Embryonic facial prominence (tissue), 1 donor: ENCODE measurements around the gene MYCBPAP.
A peak's percentile ranks its signal among the peaks of the same experiment; 100 is the strongest.
"Not testable (repeated sequence)": the region's sequence is repeated elsewhere in the genome, so short reads cannot be mapped to it uniquely, and the experiment has no call there.

Experiments used
- DNase-seq: peaks from one replicate; pipeline ENCODE4 v3.0.0-alpha.2; 2016; ENCODE audit errors: extremely low spot score

The MYCBPAP gene

DNA sequence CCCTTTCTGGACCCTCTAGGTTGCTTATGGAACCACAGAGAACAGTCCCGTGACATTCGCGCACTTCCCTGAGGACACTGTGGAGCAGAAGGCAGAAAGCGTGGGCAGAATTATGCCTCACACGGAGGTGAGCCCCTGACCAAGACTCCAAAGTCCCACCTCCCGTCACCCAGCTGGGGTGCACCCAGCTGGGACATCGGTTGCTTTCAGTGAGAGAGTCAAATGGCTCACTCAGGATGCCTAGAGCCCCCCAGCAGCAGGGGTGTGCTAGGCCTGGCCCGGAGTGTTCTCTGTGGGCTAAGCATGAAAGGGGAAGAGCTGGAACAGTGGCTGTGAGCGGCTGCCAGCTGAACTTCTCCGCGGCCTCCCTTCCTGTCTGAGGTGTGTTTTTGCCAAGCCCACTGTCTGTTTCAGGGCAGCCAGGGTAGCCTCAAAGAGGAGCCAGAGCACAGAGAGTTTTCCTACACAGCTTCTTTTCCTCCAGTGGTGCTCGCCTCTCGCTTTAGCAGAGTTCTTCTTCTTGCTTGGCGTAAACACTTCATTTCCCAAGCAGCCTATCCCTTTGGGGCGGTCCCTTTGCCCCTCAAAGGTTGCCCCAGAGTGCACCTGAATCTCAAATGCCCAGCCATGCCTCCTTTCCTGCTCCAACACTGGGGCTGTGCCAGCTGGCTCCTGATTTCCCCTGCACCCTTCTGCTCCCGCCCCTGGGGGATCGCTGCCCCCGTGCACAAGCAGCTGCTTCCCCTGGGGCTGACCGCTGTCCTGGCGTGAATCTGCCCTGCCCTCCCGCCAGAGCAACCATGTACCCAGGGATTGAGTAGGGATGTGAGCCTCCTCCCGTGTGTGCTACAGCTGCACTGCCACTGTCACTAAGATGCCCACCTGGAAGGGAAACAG, 37.0 kb upstream of the MYCBPAP start:
- no peak for DNase-seq

DNA sequence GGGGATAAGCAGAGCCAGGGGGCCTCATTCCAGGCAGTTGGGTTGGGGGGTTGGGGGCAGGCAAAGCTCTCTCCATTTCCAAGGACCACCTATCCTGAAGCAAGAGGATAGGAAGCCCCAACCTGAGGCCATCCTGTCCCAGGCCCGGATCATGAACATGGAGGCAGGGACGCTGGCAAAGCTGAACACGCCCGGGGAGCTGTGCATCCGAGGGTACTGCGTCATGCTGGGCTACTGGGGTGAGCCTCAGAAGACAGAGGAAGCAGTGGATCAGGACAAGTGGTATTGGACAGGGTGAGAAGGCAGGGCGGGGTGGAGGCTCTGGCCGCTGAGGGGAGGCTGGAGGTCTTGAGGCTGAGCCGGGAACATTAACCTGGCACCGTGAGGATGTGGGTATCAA, 36.0 kb upstream of the MYCBPAP start:
- no peak for DNase-seq

DNA sequence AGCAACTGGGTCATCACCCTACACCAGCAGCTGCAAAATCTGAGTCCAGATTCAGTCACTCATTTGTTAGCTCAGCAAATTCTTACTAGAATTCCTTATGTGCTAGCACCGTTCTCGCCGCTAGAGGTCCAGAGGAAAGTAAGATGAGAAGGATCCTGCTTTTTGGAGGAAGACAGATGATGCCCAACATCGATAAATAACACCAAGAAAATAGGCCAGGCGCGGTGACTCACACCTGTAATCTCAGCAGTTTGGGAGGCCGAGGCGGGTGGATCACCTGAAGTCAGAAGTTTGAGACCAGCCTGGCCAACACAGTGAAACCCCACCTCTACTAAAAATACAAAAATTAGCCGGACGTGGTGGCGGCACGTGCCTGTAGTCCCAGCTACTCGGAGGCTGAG, 35.5 kb upstream of the MYCBPAP start:
- not testable (repeated sequence) for DNase-seq

DNA sequence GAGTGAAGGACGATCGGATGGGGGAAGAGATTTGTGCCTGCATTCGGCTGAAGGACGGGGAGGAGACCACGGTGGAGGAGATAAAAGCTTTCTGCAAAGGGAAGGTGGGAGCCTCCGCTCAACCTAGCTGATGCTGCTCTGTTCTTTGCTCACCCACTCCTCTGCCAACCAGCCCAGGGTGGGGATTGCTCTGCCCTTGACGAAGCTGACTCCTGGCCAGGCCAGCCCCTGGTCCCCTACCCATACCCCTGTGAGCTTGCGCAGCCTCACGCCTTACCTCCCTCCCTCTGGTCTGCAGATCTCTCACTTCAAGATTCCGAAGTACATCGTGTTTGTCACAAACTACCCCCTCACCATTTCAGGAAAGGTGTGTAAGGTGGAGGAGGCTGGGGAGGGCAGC, 34.3 kb upstream of the MYCBPAP start:
- DNase-seq: no peak

DNA sequence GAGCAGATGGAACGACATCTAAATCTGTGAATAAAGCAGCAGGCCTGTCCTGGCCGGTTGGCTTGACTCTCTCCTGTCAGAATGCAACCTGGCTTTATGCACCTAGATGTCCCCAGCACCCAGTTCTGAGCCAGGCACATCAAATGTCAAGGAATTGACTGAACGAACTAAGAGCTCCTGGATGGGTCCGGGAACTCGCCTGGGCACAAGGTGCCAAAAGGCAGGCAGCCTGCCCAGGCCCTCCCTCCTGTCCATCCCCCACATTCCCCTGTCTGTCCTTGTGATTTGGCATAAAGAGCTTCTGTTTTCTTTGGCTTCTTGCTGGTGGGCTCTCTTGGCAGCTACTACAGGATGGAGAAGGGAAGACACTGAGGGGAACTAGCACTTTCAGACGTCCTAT, 33.7 kb upstream of the MYCBPAP start:
- DNase-seq: no peak

DNA sequence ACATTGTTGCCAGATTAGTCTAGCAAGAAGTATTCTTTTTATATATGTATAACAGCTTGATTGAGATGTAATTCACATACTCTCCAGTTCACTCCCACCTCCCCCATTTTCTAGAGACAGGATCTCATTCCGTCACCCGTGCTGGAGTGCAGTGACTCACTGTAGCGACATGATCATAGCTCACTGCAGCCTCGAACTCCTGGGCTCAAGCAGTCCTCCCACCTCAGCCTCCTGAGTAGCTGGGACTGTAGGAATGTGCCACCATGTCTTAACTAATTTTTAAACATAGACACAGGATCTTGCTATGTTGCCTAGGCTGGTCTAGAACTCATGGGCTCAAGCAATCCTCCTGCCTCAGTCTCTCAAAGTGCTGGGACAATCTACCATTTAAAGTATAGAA, 32.9 kb upstream of the MYCBPAP start:
- no peak for DNase-seq

DNA sequence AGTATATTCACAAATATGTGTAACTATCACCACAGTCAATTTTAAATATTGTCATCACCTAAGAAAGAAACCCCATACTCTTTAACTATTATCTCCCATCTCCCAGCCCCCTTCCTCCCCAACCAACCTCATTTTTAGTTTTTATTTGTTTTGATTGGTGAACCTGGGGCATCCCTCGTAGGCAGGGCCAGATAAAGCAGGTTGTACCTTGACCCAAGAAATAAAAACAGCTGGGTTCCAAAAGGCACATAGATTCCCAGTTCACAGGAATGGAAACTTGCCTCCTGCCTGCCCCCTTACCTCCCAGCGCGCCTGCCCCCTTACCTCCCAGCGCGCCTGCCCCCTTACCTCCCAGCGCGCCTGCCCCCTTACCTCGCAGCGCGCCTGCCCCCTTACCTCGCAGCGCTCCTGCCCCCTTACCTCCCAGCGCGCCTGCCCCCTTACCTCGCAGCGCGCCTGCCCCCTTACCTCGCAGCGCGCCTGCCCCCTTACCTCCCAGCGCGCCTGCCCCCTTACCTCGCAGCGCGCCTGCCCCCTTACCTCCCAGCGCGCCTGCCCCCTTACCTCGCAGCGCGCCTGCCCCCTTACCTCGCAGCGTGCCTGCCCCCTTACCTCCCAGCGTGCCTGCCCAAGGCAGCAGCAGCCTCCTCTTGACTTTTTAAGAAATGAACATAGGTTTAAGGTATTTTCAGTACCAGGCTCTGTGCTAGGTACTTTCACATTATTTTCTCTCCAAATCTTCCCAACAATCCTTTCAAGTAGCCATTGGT, 32.3 kb upstream of the MYCBPAP start:
- not testable (repeated sequence) for DNase-seq

DNA sequence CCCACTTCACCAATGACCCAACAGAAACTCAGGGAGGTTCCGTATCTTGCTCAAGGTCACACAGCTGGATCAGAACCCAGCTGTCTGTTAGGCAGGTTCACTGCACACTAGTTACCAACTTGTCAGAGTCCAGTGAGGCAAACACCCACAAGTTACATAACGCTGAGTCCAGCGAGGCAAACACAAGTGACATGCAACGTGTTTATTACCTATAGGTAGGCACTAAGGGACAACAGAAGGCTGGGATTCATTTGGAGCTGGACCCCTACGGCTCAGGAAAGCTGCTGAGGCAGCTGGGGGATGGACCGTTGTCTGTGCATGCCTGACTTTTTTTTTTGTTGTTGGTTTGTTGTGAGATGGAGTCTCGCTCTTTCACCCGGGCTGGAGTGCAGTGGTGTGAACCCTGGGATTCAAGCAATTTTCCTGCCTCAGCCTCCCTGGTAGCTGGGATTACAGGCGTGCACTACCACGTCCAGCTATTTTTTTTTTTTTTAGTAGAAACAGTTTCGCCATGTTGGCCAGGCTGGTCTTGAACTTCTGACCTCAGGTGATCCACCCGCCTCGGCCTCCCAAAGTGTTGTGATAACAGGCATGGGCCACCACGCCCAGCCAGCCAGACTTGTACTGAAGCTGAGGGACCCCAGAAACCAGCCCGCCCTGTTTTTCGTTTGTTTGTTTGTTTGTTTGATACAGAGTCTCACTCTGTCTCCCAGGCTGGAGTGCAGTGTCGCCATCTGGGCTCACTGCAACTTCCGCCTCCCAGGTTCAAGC, 31.5 kb upstream of the MYCBPAP start:
- DNase-seq: no peak

DNA sequence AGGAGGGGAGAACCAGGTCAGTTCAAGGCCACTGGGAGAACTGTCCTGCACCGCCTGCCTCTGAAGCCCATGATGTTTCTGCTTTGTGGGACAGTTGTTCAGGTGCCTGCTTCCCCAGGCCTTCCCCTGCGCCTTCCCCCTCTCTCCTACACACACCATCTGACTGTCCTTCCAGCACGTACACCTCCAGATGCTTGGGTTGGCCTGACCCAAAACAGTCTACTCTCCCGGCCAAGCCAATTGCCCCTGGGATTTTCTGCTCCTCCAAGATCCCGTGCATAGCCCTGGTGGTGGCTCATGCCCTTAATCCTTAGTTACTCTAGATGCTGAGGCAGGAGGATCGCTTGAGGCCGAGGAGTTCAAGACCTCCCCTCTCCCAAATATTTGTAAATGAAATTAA, 30.3 kb upstream of the MYCBPAP start:
- DNase-seq: no peak

DNA sequence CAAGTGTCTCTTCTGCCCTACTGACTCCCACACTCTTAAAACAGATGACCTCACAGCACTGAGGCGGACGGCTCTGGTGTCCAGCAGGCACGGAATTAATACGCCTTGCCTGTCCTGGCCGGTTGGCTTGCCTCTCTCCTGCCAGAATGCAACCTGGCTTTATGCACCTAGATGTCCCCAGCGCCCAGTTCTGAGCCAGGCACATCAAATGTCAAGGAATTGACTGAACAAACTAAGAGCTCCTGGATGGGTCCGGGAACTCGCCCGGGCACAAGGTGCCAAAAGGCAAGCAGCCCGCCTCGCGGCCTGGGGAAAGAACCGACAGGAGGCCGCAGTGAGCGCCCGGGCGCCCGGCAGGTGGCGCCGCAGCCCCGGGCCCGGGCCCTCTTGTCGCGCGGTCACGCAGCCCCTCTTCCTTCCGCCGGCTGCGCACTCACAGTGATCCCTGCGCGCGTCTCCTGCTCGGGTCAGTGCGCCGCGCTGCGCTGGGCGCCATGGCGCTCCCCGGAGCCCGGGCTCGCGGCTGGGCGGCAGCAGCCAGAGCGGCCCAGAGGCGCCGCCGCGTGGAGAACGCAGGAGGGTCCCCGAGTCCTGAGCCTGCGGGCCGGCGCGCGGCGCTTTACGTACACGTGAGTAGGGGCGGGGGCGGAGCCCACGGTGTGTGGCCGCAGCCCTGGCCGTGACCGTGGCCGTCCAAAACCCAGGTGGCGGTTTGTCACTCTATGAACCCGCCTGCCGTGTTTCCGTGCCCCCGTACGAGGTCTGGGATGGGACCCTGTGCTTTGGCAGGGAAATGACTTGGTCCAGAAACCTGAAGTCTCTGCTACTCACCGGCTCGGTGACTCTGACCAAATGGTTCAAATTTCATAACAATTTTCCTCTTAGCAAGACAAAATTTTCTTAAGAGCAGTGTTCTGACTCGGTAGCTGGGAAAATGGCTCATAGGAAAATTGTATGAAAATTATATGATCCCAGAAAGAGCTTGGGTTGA, 29.6 kb upstream of the MYCBPAP start, which contains the start of gene RSAD1:
Gene RSAD1, plus strand, starts transcription at position 470 of the 991 bp plus-strand sequence. Its CDS starts 25 bp downstream, at position 495.
- DNase-seq: peak; percentile 66

DNA sequence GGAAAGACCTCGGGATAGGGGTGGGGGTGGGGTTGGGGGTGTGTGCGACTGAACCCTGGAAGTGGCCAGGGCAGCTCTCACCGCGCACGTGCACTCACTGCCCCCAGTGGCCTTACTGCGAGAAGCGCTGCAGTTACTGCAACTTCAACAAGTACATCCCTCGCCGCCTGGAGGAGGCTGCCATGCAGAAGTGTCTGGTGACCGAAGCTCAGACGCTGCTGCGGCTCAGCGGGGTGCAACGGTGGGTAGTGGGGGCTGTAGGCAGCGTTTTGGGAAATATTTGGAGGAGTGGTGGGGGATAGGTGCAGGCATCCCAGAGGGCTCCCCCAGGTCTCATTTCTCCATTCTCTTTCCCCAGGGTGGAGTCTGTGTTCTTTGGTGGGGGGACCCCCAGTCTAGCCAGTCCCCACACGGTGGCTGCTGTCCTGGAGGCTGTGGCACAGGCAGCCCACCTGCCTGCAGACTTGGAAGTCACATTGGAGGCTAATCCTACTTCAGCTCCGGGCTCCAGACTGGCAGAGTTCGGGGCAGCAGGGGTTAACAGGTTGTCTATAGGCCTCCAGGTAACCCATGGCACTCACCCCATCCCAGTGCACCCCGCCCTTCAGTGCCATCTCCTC, 28.6 kb upstream of the MYCBPAP start:
- DNase-seq: no peak

DNA sequence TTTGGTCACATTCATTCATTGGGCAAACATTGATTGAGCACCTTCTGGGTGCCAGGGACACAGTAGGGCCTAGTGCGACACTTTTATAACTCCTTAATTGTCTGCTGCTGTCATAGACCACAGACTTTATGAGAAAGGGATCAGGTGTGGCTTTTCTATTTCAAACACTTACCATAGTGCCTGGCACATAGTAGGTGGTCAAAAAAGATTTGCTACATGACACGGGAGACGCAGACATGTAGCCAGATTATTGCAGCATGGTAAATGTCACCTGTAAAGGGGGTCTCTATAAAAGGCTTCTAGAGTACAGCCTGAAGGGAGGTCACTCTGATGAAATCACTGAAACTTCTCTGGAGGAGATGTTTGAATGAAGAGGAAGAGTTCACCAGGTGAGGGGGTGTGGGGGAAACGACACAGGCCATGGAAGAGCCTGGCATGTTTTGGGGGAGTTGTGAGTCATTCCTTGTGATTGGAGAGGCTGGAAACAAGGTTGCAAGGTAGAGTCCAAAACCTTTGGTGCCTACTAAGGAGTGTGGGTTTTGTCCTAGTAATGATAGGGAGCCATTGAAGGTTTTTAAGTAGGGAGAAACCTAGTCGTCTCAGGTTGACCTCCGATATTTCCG, 28.0 kb upstream of the MYCBPAP start:
- no peak for DNase-seq

DNA sequence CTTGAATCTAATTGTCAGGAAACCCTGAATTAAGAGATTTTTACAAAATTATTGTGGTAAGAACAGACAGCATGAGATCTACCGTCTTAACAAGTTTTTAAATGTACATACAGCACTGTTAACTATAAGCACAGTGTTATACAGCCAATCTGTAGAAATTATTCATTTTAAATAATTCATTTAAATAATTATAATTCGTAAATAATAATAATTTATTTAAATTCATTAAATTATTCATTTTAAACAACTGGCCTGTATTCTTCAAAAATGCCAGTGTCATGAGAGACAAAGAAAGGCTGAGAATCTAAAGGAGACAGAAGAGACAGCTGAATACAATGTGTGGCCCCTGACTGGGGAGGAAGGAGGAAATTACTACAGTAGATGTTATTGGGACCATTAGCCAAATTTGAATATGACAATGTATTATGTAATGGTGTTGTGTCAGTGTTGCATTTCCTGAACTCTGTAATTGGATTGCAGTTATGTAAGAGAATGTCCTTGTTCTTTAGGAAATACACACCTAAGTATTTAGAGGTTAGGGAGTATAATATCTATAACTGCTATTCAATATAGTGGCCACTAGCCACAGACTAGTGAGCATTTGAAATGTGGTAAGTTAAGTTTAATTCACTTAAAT, 27.3 kb upstream of the MYCBPAP start:
- DNase-seq: no peak

DNA sequence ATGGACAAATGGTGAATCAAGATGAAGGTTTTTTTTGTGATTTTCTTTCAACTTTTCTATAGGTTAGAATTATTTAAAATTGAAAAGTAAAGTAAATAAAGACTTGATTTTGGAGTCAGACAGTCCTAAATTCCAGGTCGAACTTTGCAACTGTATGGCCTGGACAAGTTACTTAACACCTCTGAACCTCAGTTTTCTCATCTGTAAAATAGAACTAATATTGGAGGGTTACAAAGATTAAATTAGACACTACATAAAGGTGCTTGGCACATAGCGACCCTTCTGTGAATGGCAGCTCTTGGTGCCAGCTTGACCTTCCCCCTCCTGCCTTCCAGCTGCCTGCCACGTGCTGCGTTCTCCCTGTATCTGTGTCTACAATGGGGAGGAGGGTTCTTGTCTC, 26.6 kb upstream of the MYCBPAP start:
- DNase-seq: no peak

DNA sequence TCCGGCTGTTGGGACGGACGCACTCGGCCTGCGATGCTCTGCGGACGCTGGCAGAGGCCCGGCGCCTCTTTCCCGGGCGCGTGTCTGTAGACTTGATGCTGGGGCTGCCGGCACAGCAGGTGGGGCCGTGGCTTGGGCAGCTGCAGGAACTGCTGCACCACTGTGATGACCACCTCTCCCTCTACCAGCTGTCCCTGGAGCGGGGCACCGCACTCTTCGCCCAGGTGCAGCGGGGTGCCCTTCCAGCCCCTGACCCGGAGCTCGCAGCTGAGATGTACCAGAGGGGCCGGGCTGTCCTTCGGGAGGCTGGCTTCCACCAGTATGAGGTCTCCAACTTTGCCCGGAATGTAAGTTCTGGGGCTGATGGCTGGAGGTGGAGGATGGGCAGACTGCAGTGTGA, 26.1 kb upstream of the MYCBPAP start:
- DNase-seq: no peak

DNA sequence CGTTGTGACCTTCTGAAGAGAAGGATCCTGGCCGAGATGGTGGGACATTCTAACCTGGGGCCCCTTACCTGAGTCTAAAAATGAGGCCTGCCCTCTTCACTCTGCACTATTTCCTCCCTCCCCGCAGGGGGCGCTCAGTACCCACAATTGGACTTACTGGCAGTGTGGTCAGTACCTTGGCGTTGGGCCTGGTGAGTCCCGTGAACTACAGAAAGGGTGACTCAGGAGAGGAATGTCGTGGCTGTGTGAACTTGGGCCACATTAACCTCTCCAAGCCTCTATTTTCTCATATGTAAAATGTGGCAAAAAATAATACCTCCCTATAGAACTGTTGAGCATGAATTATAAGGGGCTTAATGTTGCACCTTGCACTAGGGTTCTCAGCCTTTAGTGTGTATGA, 25.7 kb upstream of the MYCBPAP start:
- no peak for DNase-seq

DNA sequence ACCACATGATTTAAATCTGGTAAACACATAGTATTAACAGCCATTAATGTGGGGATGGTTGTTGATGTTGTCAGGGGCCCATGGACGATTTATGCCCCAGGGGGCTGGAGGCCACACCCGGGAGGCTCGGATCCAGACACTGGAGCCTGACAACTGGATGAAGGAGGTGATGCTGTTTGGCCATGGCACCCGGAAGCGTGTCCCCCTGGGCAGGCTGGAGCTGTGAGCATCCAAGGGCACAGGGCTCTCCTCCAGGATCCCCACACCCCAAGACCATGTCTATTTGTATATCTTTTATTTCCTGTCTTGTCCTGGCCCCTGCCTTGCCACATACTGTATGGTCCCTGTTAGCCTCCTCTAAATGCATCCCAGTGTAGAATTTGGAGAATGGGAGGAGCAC, 25.0 kb upstream of the MYCBPAP start:
- DNase-seq: no peak

DNA sequence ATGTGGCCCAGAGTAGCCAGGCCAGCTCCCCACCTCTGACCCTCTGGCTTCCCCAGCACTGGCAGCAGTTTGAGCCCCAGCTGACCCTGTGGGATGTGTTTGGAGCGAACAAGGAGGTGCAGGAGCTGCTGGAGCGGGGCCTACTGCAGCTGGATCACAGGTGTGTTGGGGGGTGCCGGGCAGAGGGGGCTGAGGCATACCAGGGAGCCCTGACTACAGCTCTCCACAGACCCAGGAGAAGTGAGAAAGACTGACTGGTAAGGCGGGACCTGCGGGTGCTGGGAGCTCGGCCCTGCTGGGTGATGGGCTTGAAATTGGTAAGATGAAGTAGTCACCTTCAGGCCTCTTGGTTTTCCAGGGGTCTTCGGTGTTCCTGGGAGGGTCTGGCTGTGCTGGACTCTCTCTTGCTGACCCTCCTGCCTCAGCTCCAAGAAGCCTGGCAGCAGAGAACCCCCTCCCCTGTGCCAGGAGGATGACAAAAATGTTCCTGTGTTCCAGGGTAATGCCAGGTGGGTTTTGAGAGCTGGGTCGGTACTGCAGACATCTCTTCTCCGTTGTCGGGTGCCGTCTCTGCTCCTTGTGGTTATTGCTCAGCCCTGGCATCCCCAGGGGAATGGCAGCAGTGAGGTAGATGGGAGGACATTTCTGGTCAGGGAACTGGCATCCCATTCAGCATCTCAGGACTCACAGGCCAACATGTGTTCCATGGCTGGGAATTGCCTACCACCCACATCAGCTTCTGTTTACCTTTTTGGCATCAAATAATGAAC, 23.7 kb upstream of the MYCBPAP start:
- DNase-seq: no peak
